Transverse colon (tissue), 4 donors: ENCODE measurements around the gene TAL2. TPM values are rescaled to one million over a fixed set of nuclear protein-coding genes. Genes with fewer than 3 reads are reported as not detected.
A peak's percentile ranks its signal among the peaks of the same experiment; 100 is the strongest.

Experiments used
- DNase-seq: peaks from one replicate; pipeline ENCODE4 v3.0.0-alpha.2; 2019
- H3K27ac ChIP-seq, 4 donors: fragments of 200-600 bp; sonication (generic); 2 replicates each; pipeline ENCODE4 v1.5.1; 2016 to 2018; ENCODE audit warnings: inconsistent platforms in 4 of 4
- H3K27me3 ChIP-seq: fragments of 200-600 bp; sonication (generic); 2 replicates; pipeline ENCODE4 v1.5.1; 2017; ENCODE audit warnings: inconsistent platforms
- H3K36me3 ChIP-seq, 4 donors: fragments of 200-600 bp; sonication (generic); 2 replicates each; pipeline ENCODE4 v1.5.1; 2017 to 2019; ENCODE audit warnings: inconsistent platforms in 4 of 4
- H3K4me1 ChIP-seq, 4 donors: fragments of 200-600 bp; sonication (generic); 2 replicates each; pipeline ENCODE4 v1.5.1; 2017 to 2020; ENCODE audit warnings: inconsistent platforms in 4 of 4
- H3K4me3 ChIP-seq, 4 donors: fragments of 200-600 bp; sonication (generic); 1 replicate in 1 of 4; 2 replicates in 3 of 4; pipeline versions ENCODE4 v1.5.1 to v1.6.1; 2017 to 2019; ENCODE audit warnings: inconsistent platforms in 4 of 4
- H3K9me3 ChIP-seq, 2 donors: fragments of 200-600 bp; sonication (generic); 2 replicates each; pipeline ENCODE4 v1.5.1; 2017 to 2019; ENCODE audit warnings: inconsistent platforms in 2 of 2
- EP300 ChIP-seq: sonication (generic); formaldehyde crosslinking; IDR thresholded peaks from one replicate; pipeline ENCODE4 v1.6.1; 2017; ENCODE audit warnings: antibody characterized with exemption, low read depth
- POLR2A ChIP-seq: fragments of 450-650 bp; IDR thresholded peaks from one replicate; pipeline ENCODE4 v1.6.1; 2016; ENCODE audit warnings: antibody characterized with exemption, mild to moderate bottlenecking, moderate library complexity
- POLR2AphosphoS5 ChIP-seq, 3 donors: sonication (generic); formaldehyde crosslinking; IDR thresholded peaks; one replicate each; pipeline ENCODE4 v1.6.1; 2016; ENCODE audit warnings: antibody characterized with exemption in 3 of 3
- WGBS, 2 donors: methylation state at CpG; one replicate each; pipeline ENCODE4 v1.1.5; 2018; ENCODE audit warnings: low coverage in 1 of 2; 5-methylcytosine and 5-hydroxymethylcytosine counted together
- in situ Hi-C, 4 donors: fragments of 200-750 bp; cut with MboI; loops; one replicate each; pipeline versions ENCODE4 v1.15.0 to v1.15.1; 2017; ENCODE audit warnings: low sequenced_read_pairs in 3 of 4, low pct_ligation_motif_present in 1 of 4, low pct_unique_long_range_greater_than_20kb in 1 of 4
- intact Hi-C: fragments of 100-400 bp; cut with DNase I; formaldehyde crosslinking; loops from one replicate; pipeline ENCODE4 v1.15.1; 2023; ENCODE audit warnings: low total_unique reads
- total RNA-seq, 4 donors: library from RNA; depleted of rRNA; stranded (reverse); fragments of >200 nt; gene quantifications; one replicate each; pipeline ENCODE4 v1.1.0, GENCODE V29; 2016
- TF ChIP-seq, protein P1 (sequence below), 5 experiments: fragments of 200-600 bp in 3 of 5; fragments of 450-650 bp in 2 of 5; sonication (generic) in 3 of 5; IDR thresholded peaks; 1 replicate in 2 of 5; 2 replicates in 3 of 5; pipeline ENCODE4 v1.5.1; 2016 to 2017; ENCODE audit warnings: antibody characterized with exemption in 5 of 5, inconsistent platforms in 3 of 5, mild to moderate bottlenecking in 2 of 5, moderate library complexity in 1 of 5

TAL2 gene
- total RNA-seq, 4 donors from 2014 or later, result not detected

- no peak overlapping the region for H3K4me3 ChIP-seq
- no peak overlapping the region for H3K27ac ChIP-seq
- H3K36me3 ChIP-seq, result no peaks in the 10 kb centered on the region
- no peaks in the 10 kb centered on the region for H3K4me1 ChIP-seq
- DNase-seq, result no peak
- intact Hi-C loops (no loop called here), in situ Hi-C loops (no loop called here)
- no peak for TF ChIP-seq POLR2AphosphoS5 (IDR thresholded peaks at IDR 0.05)
- TF ChIP-seq, protein P1, sequence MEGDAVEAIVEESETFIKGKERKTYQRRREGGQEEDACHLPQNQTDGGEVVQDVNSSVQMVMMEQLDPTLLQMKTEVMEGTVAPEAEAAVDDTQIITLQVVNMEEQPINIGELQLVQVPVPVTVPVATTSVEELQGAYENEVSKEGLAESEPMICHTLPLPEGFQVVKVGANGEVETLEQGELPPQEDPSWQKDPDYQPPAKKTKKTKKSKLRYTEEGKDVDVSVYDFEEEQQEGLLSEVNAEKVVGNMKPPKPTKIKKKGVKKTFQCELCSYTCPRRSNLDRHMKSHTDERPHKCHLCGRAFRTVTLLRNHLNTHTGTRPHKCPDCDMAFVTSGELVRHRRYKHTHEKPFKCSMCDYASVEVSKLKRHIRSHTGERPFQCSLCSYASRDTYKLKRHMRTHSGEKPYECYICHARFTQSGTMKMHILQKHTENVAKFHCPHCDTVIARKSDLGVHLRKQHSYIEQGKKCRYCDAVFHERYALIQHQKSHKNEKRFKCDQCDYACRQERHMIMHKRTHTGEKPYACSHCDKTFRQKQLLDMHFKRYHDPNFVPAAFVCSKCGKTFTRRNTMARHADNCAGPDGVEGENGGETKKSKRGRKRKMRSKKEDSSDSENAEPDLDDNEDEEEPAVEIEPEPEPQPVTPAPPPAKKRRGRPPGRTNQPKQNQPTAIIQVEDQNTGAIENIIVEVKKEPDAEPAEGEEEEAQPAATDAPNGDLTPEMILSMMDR (IDR thresholded peaks at IDR 0.05), result no peak
- TF ChIP-seq EP300, result no peak
- TF ChIP-seq POLR2A, result no peak
- H3K27me3 ChIP-seq, result peaks cover 9% of the 10 kb centered on the region
- no peaks in the 10 kb centered on the region for H3K9me3 ChIP-seq
- WGBS, 2 donors, result 89 to 92% methylated on average over 3 to 4 of the region's 4 CpGs
These were observed 24.7 kb downstream of the TAL2 start for GRCh38 chr9:105686936-105687335.

DNA sequence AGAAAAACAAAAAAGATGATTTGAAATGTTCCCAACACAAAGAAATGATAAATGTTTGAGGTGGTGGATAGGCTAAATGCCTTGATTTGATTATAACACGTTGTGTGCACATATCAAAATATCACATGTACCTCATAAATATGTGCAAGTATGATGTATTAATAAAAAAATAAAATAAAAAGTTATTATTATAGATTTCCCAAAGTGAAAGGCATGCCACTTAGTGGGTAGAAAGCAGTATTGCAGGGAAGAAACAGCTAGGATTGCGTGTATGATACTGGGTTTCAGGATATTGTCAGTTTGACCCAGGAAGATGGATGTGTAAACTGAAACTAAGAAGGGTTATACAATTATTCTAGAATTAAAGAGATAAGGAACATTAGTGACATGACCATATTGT is 28.5 kb downstream of the TAL2 start:
- in situ Hi-C loops, result no loop called here
- intact Hi-C loops, result no loop called here
- no peak for DNase-seq
- H3K27ac ChIP-seq, result no peak overlapping the region
- 33 to 37% methylated on average over 2 of the region's 2 CpGs for WGBS, 2 donors
- H3K4me1 ChIP-seq, result peaks cover 10 to 18% (median 14%) of the 10 kb centered on the region in 4 donors
- no peaks in the 10 kb centered on the region for H3K9me3 ChIP-seq
- H3K27me3 ChIP-seq, result peaks cover 25% of the 10 kb centered on the region
- H3K4me3 ChIP-seq, result no peak overlapping the region
- TF ChIP-seq POLR2A, result no peak
- TF ChIP-seq EP300, result no peak
- TF ChIP-seq POLR2AphosphoS5 (IDR thresholded peaks at IDR 0.05), result no peak
- TF ChIP-seq, protein P1 (IDR thresholded peaks at IDR 0.05), result peak; percentile 34 to 46 (median 41)
- no peaks in the 10 kb centered on the region for H3K36me3 ChIP-seq

DNA sequence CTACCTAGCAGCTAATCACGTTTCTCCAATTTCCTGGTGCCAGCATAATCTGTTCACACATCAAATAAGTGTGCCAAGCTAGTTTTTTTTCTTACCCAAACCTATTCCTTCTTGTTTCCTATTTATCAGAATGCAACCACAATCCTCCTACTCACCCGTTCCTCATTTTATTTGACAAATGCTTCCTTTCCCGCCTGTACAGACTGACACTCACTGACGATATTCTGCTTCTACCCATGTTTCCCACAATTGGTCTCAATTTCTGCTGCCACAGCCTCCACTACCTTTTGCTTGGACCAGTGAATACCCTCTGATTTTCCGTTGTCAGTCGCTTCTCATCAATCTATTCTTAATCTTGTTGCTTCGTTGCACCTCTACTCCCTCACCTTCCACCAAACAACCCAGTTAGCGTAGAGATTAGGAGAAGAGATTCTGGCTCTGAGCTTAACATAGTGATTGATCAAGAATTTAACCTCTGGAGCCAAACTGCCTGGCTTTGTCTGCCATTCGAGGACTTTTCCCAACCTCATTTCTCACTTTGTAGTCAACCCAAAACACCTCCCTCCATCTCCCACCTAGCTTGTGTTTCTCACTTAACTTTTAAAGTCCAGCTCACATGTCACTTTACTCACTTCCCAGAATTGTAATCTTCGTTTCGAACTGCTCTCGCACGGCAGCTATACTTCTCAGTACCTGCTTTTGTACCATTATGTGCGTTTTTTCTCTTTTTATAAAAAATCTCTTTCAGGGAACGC is 31.4 kb downstream of the TAL2 start:
- TF ChIP-seq EP300 (no peak), POLR2AphosphoS5 (IDR thresholded peaks at IDR 0.05) (no peak), POLR2A (no peak)
- TF ChIP-seq, protein P1 (IDR thresholded peaks at IDR 0.05), result no peak
- in situ Hi-C loops, result no loop called here
- H3K27me3 ChIP-seq, result peaks cover 25% of the 10 kb centered on the region
- DNase-seq, result no peak
- peak overlapping the region; percentile 37 to 81 (median 74) for H3K4me3 ChIP-seq
- no peaks in the 10 kb centered on the region for H3K36me3 ChIP-seq
- H3K4me1 ChIP-seq, result peaks cover 10 to 27% (median 14%) of the 10 kb centered on the region in 4 donors
- 1 to 6% methylated on average over 15 of the region's 15 CpGs for WGBS, 2 donors
- H3K27ac ChIP-seq, result peak overlapping the region in 1 of 4 donors; percentile 75
- H3K9me3 ChIP-seq, result no peaks in the 10 kb centered on the region
- intact Hi-C loops, result no loop called here

- H3K4me3 ChIP-seq, result peak within 1 kb of the TSS; percentile 70 to 82 (median 80)
- H3K36me3 ChIP-seq, result no peaks in the 10 kb centered on the region
- TF ChIP-seq POLR2A (peak; percentile 13), POLR2AphosphoS5 (IDR thresholded peaks at IDR 0.05) (peak; percentile 58 to 65 (median 62))
- TF ChIP-seq, protein P1 (IDR thresholded peaks at IDR 0.05), result no peak
- intact Hi-C loops (no loop called here), in situ Hi-C loops (no loop called here)
- peak within 1 kb of the TSS; percentile 75 to 84 (median 82) for H3K27ac ChIP-seq
- H3K4me1 ChIP-seq, result peaks cover 10 to 29% (median 16%) of the 10 kb centered on the region in 4 donors
- WGBS, 2 donors, result 0% methylated on average over 1 to 33 of the region's 65 CpGs
- DNase-seq, result peak; percentile 88
- peaks cover 25% of the 10 kb centered on the region for H3K27me3 ChIP-seq
- H3K9me3 ChIP-seq, result no peaks in the 10 kb centered on the region
These were observed 32.1 kb downstream of the TAL2 start, which contains the start of gene TMEM38B for GRCh38 chr9:105694190-105694847. TMEM38B (plus strand) TSS chr9:105694541; CDS start chr9:105694661, 120 bp downstream.
